Stomach (tissue), 9 donors: ENCODE measurements around the gene OSBPL9. TPM values are rescaled to one million over a fixed set of nuclear protein-coding genes. Genes with fewer than 3 reads are reported as not detected.

Experiments used
- DNase-seq, 2 donors: peaks; one replicate each; pipeline versions ENCODE4 v3.0.0 to v3.0.0-alpha.2; 2013 to 2019
- H3K27ac ChIP-seq, 5 donors: fragments of 200-600 bp in 4 of 5; sonication (generic) in 4 of 5; one replicate each; pipeline ENCODE4 v1.5.1; 2013 to 2019; ENCODE audit warnings: mild to moderate bottlenecking in 1 of 5, moderate library complexity in 1 of 5
- H3K27me3 ChIP-seq, 3 donors: fragments of 200-600 bp; sonication (generic); one replicate each; pipeline ENCODE4 v1.5.1; 2017 to 2019; ENCODE audit warnings: mixed run types in 1 of 3
- H3K36me3 ChIP-seq, 4 donors: fragments of 200-600 bp; sonication (generic); 1 replicate in 3 of 4; 2 replicates in 1 of 4; pipeline ENCODE4 v1.5.1; 2016 to 2019
- H3K4me1 ChIP-seq, 4 donors: fragments of 200-600 bp; sonication (generic); one replicate each; pipeline ENCODE4 v1.5.1; 2016 to 2019
- H3K4me3 ChIP-seq, 4 donors: fragments of 200-600 bp; sonication (generic) in 3 of 4; one replicate each; pipeline ENCODE4 v1.5.1; 2016 to 2019; ENCODE audit warnings: mild to moderate bottlenecking in 1 of 4
- H3K9me3 ChIP-seq, 4 donors: fragments of 200-600 bp; sonication (generic); one replicate each; pipeline ENCODE4 v1.5.1; 2016 to 2019
- EP300 ChIP-seq: sonication (generic); formaldehyde crosslinking; IDR thresholded peaks from one replicate; pipeline ENCODE4 v1.6.1; 2017; ENCODE audit warnings: antibody characterized with exemption
- POLR2A ChIP-seq, 4 donors: fragments of 450-650 bp; IDR thresholded peaks; one replicate each; pipeline ENCODE4 v1.6.1; 2016; ENCODE audit warnings: antibody characterized with exemption in 4 of 4, control low read depth in 2 of 4, mild to moderate bottlenecking in 1 of 4, moderate library complexity in 1 of 4
- POLR2AphosphoS5 ChIP-seq, 3 donors: sonication (generic); formaldehyde crosslinking; IDR thresholded peaks; one replicate each; pipeline ENCODE4 v1.6.1; 2016; ENCODE audit warnings: antibody characterized with exemption in 3 of 3
- whole genome bisulfite sequencing, 5 donors: extraction: QIAGEN DNeasy Blood & Tissue Kit in 3 of 5; methylation state at CpG; one replicate each; pipeline versions ENCODE4 v1.1.5 to v1.1.7; 2013 to 2018; 5-methylcytosine and 5-hydroxymethylcytosine counted together
- intact Hi-C: fragments of 100-400 bp; cut with DNase I; formaldehyde crosslinking; loops from one replicate; pipeline ENCODE4 v1.15.1; 2023; ENCODE audit warnings: low total_unique reads
- polyA plus RNA-seq, 3 donors: library from polyadenylated mRNA; stranded (reverse); fragments of 200-250 nt; gene quantifications; one replicate each; pipeline ENCODE4 v1.2.3, GENCODE V29; 2013
- total RNA-seq, 5 donors: library from RNA; depleted of rRNA; stranded (reverse); fragments of >200 nt; gene quantifications; one replicate each; pipeline versions ENCODE4 v1.1.0 to v1.2.3, GENCODE V29; 2014 to 2016
- TF ChIP-seq, protein P1 (sequence below), 7 experiments: fragments of 450-650 bp in 4 of 7; fragments of 200-600 bp in 3 of 7; sonication (generic) in 3 of 7; IDR thresholded peaks; one replicate each; pipeline ENCODE4 v1.5.1; 2016 to 2019; ENCODE audit warnings: antibody characterized with exemption in 7 of 7, control low read depth in 2 of 7, mild to moderate bottlenecking in 1 of 7
- donor health status: healthy with polysubstance abuse.
- donor health status: Bipolar disorder and iron deficiency.
- donor health status: healthy.

OSBPL9 gene
- total and polyA plus RNA-seq, 8 donors: 29.8 to 461 (median 109) TPM

DNA sequence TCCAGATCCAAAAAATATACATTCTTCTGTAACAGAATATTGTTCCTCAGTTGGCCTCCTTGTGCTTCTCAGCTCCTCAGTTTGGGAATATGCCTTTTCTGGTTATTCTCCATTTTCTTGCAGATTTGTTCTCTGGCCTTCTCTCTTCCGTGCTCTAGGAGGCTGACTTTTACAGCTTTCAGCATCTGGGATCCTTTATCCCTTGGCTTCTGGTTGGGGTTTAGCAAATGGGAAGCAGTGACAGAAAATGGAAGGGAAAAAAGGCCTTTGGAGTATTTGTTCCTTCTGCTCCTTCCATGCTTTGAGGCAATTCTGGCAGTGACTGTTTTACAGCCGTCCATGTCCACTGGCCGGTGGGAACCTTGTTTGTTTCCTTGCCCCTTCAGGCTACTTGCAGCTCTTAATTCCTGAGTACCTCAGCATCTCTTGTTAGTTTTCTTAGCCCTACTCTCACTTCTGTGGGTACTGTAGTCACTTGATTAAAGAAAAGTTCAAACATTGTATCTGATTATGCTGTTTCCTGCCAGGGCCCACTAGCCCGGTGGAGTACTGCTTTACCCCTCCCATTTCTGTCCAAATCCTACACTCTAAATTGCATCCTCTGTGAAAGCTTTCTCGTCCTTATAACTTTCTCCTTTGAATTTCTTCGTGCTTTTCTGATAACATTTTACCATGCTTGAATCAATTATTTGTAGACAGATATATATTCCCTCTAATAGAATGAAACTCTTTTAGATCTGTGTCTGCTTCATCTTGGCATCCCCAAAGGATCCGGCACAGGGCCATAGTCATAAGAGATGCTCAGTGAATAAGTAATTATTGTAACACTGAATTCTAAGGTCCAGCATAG is 118.2 kb downstream of the OSBPL9 start:
- 38 to 60% (median 49%) methylated on average over 7 of the region's 7 CpGs for WGBS, 5 donors
- TF ChIP-seq POLR2AphosphoS5 (IDR thresholded peaks at IDR 0.05) (no peak), EP300 (no peak), POLR2A (IDR thresholded peaks at IDR 0.05) (no peak)
- TF ChIP-seq, protein P1, sequence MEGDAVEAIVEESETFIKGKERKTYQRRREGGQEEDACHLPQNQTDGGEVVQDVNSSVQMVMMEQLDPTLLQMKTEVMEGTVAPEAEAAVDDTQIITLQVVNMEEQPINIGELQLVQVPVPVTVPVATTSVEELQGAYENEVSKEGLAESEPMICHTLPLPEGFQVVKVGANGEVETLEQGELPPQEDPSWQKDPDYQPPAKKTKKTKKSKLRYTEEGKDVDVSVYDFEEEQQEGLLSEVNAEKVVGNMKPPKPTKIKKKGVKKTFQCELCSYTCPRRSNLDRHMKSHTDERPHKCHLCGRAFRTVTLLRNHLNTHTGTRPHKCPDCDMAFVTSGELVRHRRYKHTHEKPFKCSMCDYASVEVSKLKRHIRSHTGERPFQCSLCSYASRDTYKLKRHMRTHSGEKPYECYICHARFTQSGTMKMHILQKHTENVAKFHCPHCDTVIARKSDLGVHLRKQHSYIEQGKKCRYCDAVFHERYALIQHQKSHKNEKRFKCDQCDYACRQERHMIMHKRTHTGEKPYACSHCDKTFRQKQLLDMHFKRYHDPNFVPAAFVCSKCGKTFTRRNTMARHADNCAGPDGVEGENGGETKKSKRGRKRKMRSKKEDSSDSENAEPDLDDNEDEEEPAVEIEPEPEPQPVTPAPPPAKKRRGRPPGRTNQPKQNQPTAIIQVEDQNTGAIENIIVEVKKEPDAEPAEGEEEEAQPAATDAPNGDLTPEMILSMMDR (IDR thresholded peaks at IDR 0.05): no peak
- H3K4me1 ChIP-seq: peaks cover 40 to 92% (median 64%) of the 10 kb centered on the region in 4 donors

DNA sequence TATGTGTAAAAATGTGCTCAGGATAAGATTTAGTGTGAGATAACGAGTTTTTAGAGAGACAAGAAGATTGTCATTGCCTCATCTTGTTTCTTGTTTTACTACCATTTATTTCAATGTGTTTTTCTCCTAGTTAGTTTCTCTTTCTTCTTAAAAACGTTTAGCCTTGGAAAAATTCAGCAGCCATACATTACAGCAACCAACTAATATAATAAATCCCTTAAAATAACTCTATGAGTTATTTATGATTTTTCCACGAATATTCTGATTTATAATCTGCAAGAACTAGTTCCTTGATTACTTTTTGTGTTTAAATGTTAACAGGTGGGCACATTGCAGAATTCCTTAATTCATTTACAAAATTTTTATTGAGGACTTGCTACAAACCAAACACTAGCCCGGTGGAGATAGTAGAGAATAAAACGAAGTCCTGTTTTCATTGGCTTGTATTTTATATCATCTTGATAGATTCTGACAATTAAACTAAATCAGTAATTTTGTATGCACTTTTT is 118.9 kb downstream of the OSBPL9 start:
- Histone ChIP-seq H3K4me3 (no peak overlapping the region), H3K27me3 (no peaks in the 10 kb centered on the region), H3K4me1 (peaks cover 37 to 86% (median 63%) of the 10 kb centered on the region in 4 donors), H3K36me3 (no peaks in the 10 kb centered on the region), H3K9me3 (no peaks in the 10 kb centered on the region), H3K27ac (peak overlapping the region in 3 of 5 donors; percentile 26 to 51 (median 34))
- 56 to 65% (median 61%) methylated on average over 5 of the region's 5 CpGs for WGBS, 5 donors
- no peak for DNase-seq
- intact Hi-C loops: no loop called here
- TF ChIP-seq POLR2AphosphoS5 (IDR thresholded peaks at IDR 0.05): no peak
- no peak for TF ChIP-seq EP300
- TF ChIP-seq, protein P1 (IDR thresholded peaks at IDR 0.05): no peak
- TF ChIP-seq POLR2A (IDR thresholded peaks at IDR 0.05): no peak

More for the DNA sequence above, 118.2 kb downstream of the OSBPL9 start:
- Histone ChIP-seq H3K27me3 (no peaks in the 10 kb centered on the region), H3K36me3 (no peaks in the 10 kb centered on the region), H3K27ac (peak overlapping the region; percentile 26 to 58 (median 34)), H3K9me3 (no peaks in the 10 kb centered on the region), H3K4me3 (no peak overlapping the region)
- peak in 1 of 2 donors; percentile 42 for DNase-seq
- intact Hi-C loops: no loop called here

DNA sequence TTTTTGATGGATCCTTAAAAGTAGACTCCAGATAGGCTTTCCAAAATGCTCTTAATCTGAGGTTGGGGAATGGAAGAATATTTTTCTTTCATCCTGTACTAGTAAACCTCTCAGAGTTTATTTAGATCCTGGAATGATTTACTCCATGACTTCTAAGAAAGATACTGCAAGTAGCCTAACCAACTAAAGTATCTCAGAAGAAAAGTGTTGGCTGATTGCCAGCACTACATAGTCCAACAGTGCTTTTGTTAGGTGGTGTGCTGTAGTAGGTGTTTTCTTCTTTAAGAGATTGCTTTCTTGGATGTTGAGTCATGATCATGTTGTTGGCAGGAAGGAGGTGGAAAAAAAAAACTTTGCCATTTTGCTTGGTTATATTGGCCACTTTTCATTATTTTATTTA is 119.8 kb downstream of the OSBPL9 start:
- TF ChIP-seq POLR2AphosphoS5 (IDR thresholded peaks at IDR 0.05) (peak in 1 of 3 donors; percentile 47), POLR2A (IDR thresholded peaks at IDR 0.05) (no peak)
- TF ChIP-seq, protein P1 (IDR thresholded peaks at IDR 0.05): no peak
- no peaks in the 10 kb centered on the region for H3K36me3 ChIP-seq
- H3K4me1 ChIP-seq: peaks cover 28 to 79% (median 54%) of the 10 kb centered on the region in 4 donors
- no peaks in the 10 kb centered on the region for H3K27me3 ChIP-seq
- DNase-seq: peak in 1 of 2 donors; percentile 81
- no peaks in the 10 kb centered on the region for H3K9me3 ChIP-seq
- peak overlapping the region in 4 of 5 donors; percentile 13 to 71 (median 60) for H3K27ac ChIP-seq
- no peak overlapping the region for H3K4me3 ChIP-seq
- intact Hi-C loops: no loop called here

DNA sequence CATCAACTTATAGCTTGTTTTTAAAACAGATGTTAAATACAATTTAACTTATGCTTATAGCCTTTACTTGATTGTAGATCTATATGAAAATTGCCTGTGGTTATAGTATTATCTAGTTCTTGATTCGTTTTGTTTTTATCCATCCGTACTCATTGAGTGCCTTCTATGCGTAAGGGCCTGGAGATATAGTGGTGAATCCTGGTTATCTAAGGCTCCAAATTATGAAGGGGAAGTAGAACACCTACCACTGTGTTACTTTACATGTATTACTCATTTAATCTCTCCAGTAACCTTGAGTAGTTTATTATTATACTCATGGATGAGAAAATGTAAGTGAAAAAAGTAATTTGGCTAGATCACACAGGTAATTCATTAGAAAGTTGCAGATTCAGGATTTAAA is 121.8 kb downstream of the OSBPL9 start:
- TF ChIP-seq, protein P1 (IDR thresholded peaks at IDR 0.05): no peak
- TF ChIP-seq POLR2AphosphoS5 (IDR thresholded peaks at IDR 0.05) (no peak), EP300 (no peak), POLR2A (IDR thresholded peaks at IDR 0.05) (no peak)
- Histone ChIP-seq H3K4me1 (peaks cover 13 to 59% (median 38%) of the 10 kb centered on the region in 4 donors), H3K4me3 (no peak overlapping the region), H3K27ac (peak overlapping the region in 1 of 5 donors; percentile 57), H3K27me3 (no peaks in the 10 kb centered on the region), H3K9me3 (no peaks in the 10 kb centered on the region), H3K36me3 (no peaks in the 10 kb centered on the region)
- 77 to 92% (median 86%) methylated on average over 3 of the region's 3 CpGs for whole genome bisulfite sequencing, 5 donors
- intact Hi-C loops: no loop called here
- no peak for DNase-seq
